ENCODE measurements around the gene DUSP9. TPM values are rescaled to one million over a fixed set of nuclear protein-coding genes. Genes with fewer than 3 reads are reported as not detected.
"Not testable (repeated sequence)": the region's sequence is repeated elsewhere in the genome, so short reads cannot be mapped to it uniquely, and the experiment has no call there.

The DUSP9 gene
- total RNA-seq, 8 experiments from 2014 or later = 0.43 to 2.1 (median 0.77) TPM; not detected in 1

- ATAC-seq (replicated peaks in 6 of 8) = peak in 3 of 8 experiments; percentile 7 to 73 (median 33)
- in situ Hi-C loops (cut with MboI; ENCODE audit: low pct_unique_long_range_greater_than_20kb in 2 of 9, low sequenced_read_pairs in 9 of 9, unreplicated experiment in 9 of 9) = loop anchor here in 3 of 9 experiments (25.0 kb wide), 2 partner anchors 107 to 132 kb away; no protein-coding TSS in a partner anchor
- no peak overlapping the region for H3K4me3 ChIP-seq
- 57 to 60% methylated on average over 2 to 5 of the region's 17 CpGs; no CpG with 5 or more reads in 8 of the 10 experiments for WGBS, 10 experiments
- peaks cover 0 to 16% of the 10 kb centered on the region in 2 donors for H3K4me1 ChIP-seq (replicated peaks in 1 of 2)
- H3K27ac ChIP-seq = no peak overlapping the region
These were observed 22.3 kb downstream of the DUSP9 start for GRCh38 chrX:153669174-153669890.

GRCh38 chrX:153669901-153670731 lies 23.1 kb downstream of the DUSP9 start:
- WGBS, 10 experiments = 20% methylated on average over 1 of the region's 23 CpGs; no CpG with 5 or more reads in 9 of the 10 experiments
- H3K4me3 ChIP-seq = no peak overlapping the region
- H3K4me1 ChIP-seq (replicated peaks in 1 of 2) = peaks cover 0 to 17% of the 10 kb centered on the region in 2 donors
- in situ Hi-C loops (cut with MboI; ENCODE audit: low pct_unique_long_range_greater_than_20kb in 2 of 9, low sequenced_read_pairs in 9 of 9, unreplicated experiment in 9 of 9) = loop anchor here in 3 of 9 experiments (25.0 kb wide), 2 partner anchors 108 to 133 kb away; no protein-coding TSS in a partner anchor
- no peak for ATAC-seq (replicated peaks in 6 of 8)
- H3K27ac ChIP-seq = no peak overlapping the region

GRCh38 chrX:153670748-153671588 lies 24.0 kb downstream of the DUSP9 start:
- in situ Hi-C loops (cut with MboI; ENCODE audit: low pct_unique_long_range_greater_than_20kb in 2 of 9, low sequenced_read_pairs in 9 of 9, unreplicated experiment in 9 of 9) = loop anchor here in 3 of 9 experiments (25.0 kb wide), 2 partner anchors 109 to 134 kb away; no protein-coding TSS in a partner anchor
- no peak for ATAC-seq (replicated peaks in 6 of 8)
- no peak overlapping the region for H3K27ac ChIP-seq
- WGBS, 10 experiments = 69 to 100% (median 70%) methylated on average over 2 to 5 of the region's 23 CpGs; no CpG with 5 or more reads in 7 of the 10 experiments
- H3K4me3 ChIP-seq = no peak overlapping the region
- H3K4me1 ChIP-seq (replicated peaks in 1 of 2) = peaks cover 0 to 17% of the 10 kb centered on the region in 2 donors

GRCh38 chrX:153671589-153672530 lies 24.9 kb downstream of the DUSP9 start:
- WGBS, 10 experiments = 84 to 100% methylated on average over 1 to 7 of the region's 27 CpGs; no CpG with 5 or more reads in 8 of the 10 experiments
- Histone ChIP-seq H3K4me3 (no peak overlapping the region), H3K27ac (no peak overlapping the region), H3K4me1 (replicated peaks in 1 of 2) (peaks cover 0 to 17% of the 10 kb centered on the region in 2 donors)
- in situ Hi-C loops (cut with MboI; ENCODE audit: low pct_unique_long_range_greater_than_20kb in 2 of 9, low sequenced_read_pairs in 9 of 9, unreplicated experiment in 9 of 9) = loop anchor here in 3 of 9 experiments (25.0 kb wide), 2 partner anchors 110 to 135 kb away; no protein-coding TSS in a partner anchor
- ATAC-seq (replicated peaks in 6 of 8) = no peak

- peak overlapping the region; percentile 12 to 31 (median 25) for H3K4me3 ChIP-seq
These were observed 25.8 kb downstream of the DUSP9 start for GRCh38 chrX:153672531-153673427.

GRCh38 chrX:153673428-153674218 lies 26.6 kb downstream of the DUSP9 start, which contains the start of gene PNCK:
Gene PNCK (minus strand): TSS chrX:153673813. CDS start chrX:153673076, 737 bp downstream.
- peaks cover 0 to 11% of the 10 kb centered on the region in 2 donors for H3K4me1 ChIP-seq (replicated peaks in 1 of 2)
- H3K4me3 ChIP-seq = peak within 1 kb of the TSS; percentile 12 to 31 (median 25)
- WGBS, 10 experiments = 50% methylated on average over 16 of the region's 98 CpGs; no CpG with 5 or more reads in 9 of the 10 experiments
- peak within 1 kb of the TSS; percentile 35 to 58 for H3K27ac ChIP-seq
- in situ Hi-C loops (cut with MboI; ENCODE audit: low pct_unique_long_range_greater_than_20kb in 2 of 9, low sequenced_read_pairs in 9 of 9, unreplicated experiment in 9 of 9) = loop anchor here in 3 of 9 experiments (25.0 kb wide), 2 partner anchors 111 to 136 kb away; no protein-coding TSS in a partner anchor
- ATAC-seq (replicated peaks in 6 of 8) = peak in 6 of 8 experiments; percentile 53 to 73 (median 68)

More at GRCh38 chrX:153672531-153673427, 25.8 kb downstream of the DUSP9 start:
- H3K4me1 ChIP-seq (replicated peaks in 1 of 2) = peaks cover 0 to 14% of the 10 kb centered on the region in 2 donors
- no CpG with 5 or more reads among the region's 53 CpGs for WGBS, 10 experiments
- in situ Hi-C loops (cut with MboI; ENCODE audit: low pct_unique_long_range_greater_than_20kb in 2 of 9, low sequenced_read_pairs in 9 of 9, unreplicated experiment in 9 of 9) = loop anchor here in 3 of 9 experiments (25.0 kb wide), 2 partner anchors 110 to 135 kb away; no protein-coding TSS in a partner anchor
- peak overlapping the region; percentile 13 to 58 for H3K27ac ChIP-seq
- peak in 6 of 8 experiments; percentile 9 to 76 (median 70) for ATAC-seq (replicated peaks in 6 of 8)

GRCh38 chrX:153674219-153674851 lies 27.3 kb downstream of the DUSP9 start:
- no peak for ATAC-seq (replicated peaks in 6 of 8)
- no peak overlapping the region for H3K4me3 ChIP-seq
- peaks cover 0 to 11% of the 10 kb centered on the region in 2 donors for H3K4me1 ChIP-seq (replicated peaks in 1 of 2)
- in situ Hi-C loops (cut with MboI; ENCODE audit: low pct_unique_long_range_greater_than_20kb in 2 of 9, low sequenced_read_pairs in 9 of 9, unreplicated experiment in 9 of 9) = loop anchor here in 3 of 9 experiments (25.0 kb wide), 2 partner anchors 112 to 137 kb away; no protein-coding TSS in a partner anchor
- no CpG with 5 or more reads among the region's 27 CpGs for WGBS, 10 experiments
- no peak overlapping the region for H3K27ac ChIP-seq

GRCh38 chrX:153681175-153681574 lies 34.2 kb downstream of the DUSP9 start:
- WGBS, 10 experiments = 0 to 85% (median 61%) methylated on average over 1 to 5 of the region's 12 CpGs; no CpG with 5 or more reads in 5 of the 10 experiments
- no peak for ATAC-seq (replicated peaks in 6 of 8)
- Histone ChIP-seq H3K4me1 (replicated peaks in 1 of 2) (peaks cover 22 to 24% of the 10 kb centered on the region in 2 donors), H3K27ac (no peak overlapping the region), H3K4me3 (no peak overlapping the region)
- in situ Hi-C loops (cut with MboI; ENCODE audit: low pct_unique_long_range_greater_than_20kb in 2 of 9, low sequenced_read_pairs in 9 of 9, unreplicated experiment in 9 of 9) = no loop called here

GRCh38 chrX:153683486-153683885 lies 36.5 kb downstream of the DUSP9 start:
- H3K4me3 ChIP-seq; in situ Hi-C loops (cut with MboI; ENCODE audit: low pct_unique_long_range_greater_than_20kb in 2 of 9, low sequenced_read_pairs in 9 of 9, unreplicated experiment in 9 of 9); H3K27ac ChIP-seq; ATAC-seq (replicated peaks in 6 of 8): not testable (repeated sequence)
- WGBS, 10 experiments = 80 to 90% (median 80%) methylated on average over 1 to 3 of the region's 8 CpGs; no CpG with 5 or more reads in 6 of the 10 experiments
- H3K4me1 ChIP-seq (replicated peaks in 1 of 2) = peaks cover 28 to 32% of the 10 kb centered on the region in 2 donors

Measured in motor neuron (in vitro differentiated cells).